GM23338 (cell line): ENCODE results near the gene SLC24A5. TPM values are rescaled to one million over a fixed set of nuclear protein-coding genes. Genes with fewer than 3 reads are reported as not detected.

Experiments
- ATAC-seq: fragments of 200-7000 bp; cut with Tn5 transposase; 3 replicates; pipeline ENCODE4 v1.9.1; 2020
- DNase-seq: peaks from one replicate; pipeline ENCODE4 v3.0.0-alpha.2; 2015; ENCODE audit warnings: low spot score
- H2AFZ ChIP-seq: fragments of 200-600 bp; sonication (generic); 2 replicates; pipeline ENCODE4 v1.8.0; 2016; ENCODE audit warnings: antibody characterized with exemption, mild to moderate bottlenecking, moderate library complexity
- H3F3A ChIP-seq: fragments of 200-600 bp; sonication (generic); replicated peaks from 2 replicates; pipeline ENCODE4 v1.8.0; 2017; ENCODE audit warnings: antibody characterized with exemption, mixed run types, low read depth
- H3K27ac ChIP-seq: fragments of 200-600 bp; sonication (generic); 2 replicates; pipeline ENCODE4 v1.6.1; 2016; ENCODE audit warnings: low read depth
- H3K27me3 ChIP-seq: fragments of 200-600 bp; sonication (generic); 2 replicates; pipeline ENCODE4 v1.8.0; 2016; ENCODE audit warnings: mild to moderate bottlenecking, mixed run types, moderate library complexity; ENCODE audit not compliant: insufficient read depth
- H3K36me3 ChIP-seq: fragments of 200-600 bp; sonication (generic); 2 replicates; pipeline ENCODE4 v1.8.0; 2016; ENCODE audit warnings: mild to moderate bottlenecking; ENCODE audit not compliant: insufficient read depth
- H3K4me1 ChIP-seq: fragments of 200-600 bp; sonication (generic); 2 replicates; pipeline ENCODE4 v1.8.0; 2016; ENCODE audit warnings: mild to moderate bottlenecking, moderate library complexity; ENCODE audit not compliant: insufficient read depth
- H3K4me2 ChIP-seq: fragments of 200-600 bp; sonication (generic); 2 replicates; pipeline ENCODE4 v1.7.1; 2017; ENCODE audit warnings: mixed run types
- H3K4me3 ChIP-seq: fragments of 200-600 bp; sonication (generic); 2 replicates; pipeline ENCODE4 v1.6.1; 2016; ENCODE audit warnings: mixed run types
- H3K79me2 ChIP-seq: fragments of 200-600 bp; sonication (generic); replicated peaks from 2 replicates; pipeline ENCODE4 v1.8.0; 2017; ENCODE audit warnings: mild to moderate bottlenecking; ENCODE audit not compliant: insufficient read depth
- H3K9me2 ChIP-seq: fragments of 200-600 bp; sonication (generic); 2 replicates; pipeline ENCODE4 v1.8.0; 2017; ENCODE audit not compliant: insufficient read depth
- H4K20me1 ChIP-seq: fragments of 200-600 bp; sonication (generic); replicated peaks from 2 replicates; pipeline ENCODE4 v1.8.0; 2017; ENCODE audit warnings: mild to moderate bottlenecking; ENCODE audit not compliant: insufficient read depth
- H3K27ac Mint-ChIP-seq: 2 replicates; pipeline ENCODE4 v1.8.0; 2020; ENCODE audit warnings: inconsistent platforms, mild to moderate bottlenecking, moderate library complexity, mixed read lengths
- H3K27me3 Mint-ChIP-seq: 3 replicates; pipeline ENCODE4 v1.8.0; 2022; ENCODE audit warnings: low read depth, mild to moderate bottlenecking, moderate library complexity, mixed read lengths, inconsistent platforms; ENCODE audit not compliant: insufficient read depth, poor library complexity
- H3K36me3 Mint-ChIP-seq: 3 replicates; pipeline ENCODE4 v1.8.0; 2021; ENCODE audit warnings: low read depth, mild to moderate bottlenecking, inconsistent platforms, moderate library complexity, mixed read lengths
- H3K4me1 Mint-ChIP-seq: 3 replicates; pipeline ENCODE4 v1.8.0; 2020; ENCODE audit warnings: mild to moderate bottlenecking, inconsistent platforms, mixed read lengths
- H3K4me3 Mint-ChIP-seq: 3 replicates; pipeline ENCODE4 v1.8.0; 2021; ENCODE audit warnings: moderate library complexity, mild to moderate bottlenecking, inconsistent platforms, mixed read lengths
- H3K9me3 Mint-ChIP-seq: 3 replicates; pipeline ENCODE4 v1.8.0; 2020; ENCODE audit warnings: moderate library complexity, mild to moderate bottlenecking, inconsistent platforms, mixed read lengths
- CREB1 ChIP-seq: fragments of 250-450 bp; sonication (Bioruptor Pico); IDR thresholded peaks from 2 replicates; pipeline ENCODE4 v1.5.0; 2020; ENCODE audit warnings: low read depth, mild to moderate bottlenecking, moderate library complexity
- EZH2 ChIP-seq: fragments of 200-600 bp; sonication (generic); IDR thresholded peaks from one replicate; pipeline ENCODE4 v1.8.0; 2017; ENCODE audit warnings: antibody characterized with exemption, mild to moderate bottlenecking, low read depth; ENCODE audit not compliant: unreplicated experiment
- EZH2phosphoT487 ChIP-seq: fragments of 200-600 bp; sonication (generic); IDR thresholded peaks from one replicate; pipeline ENCODE4 v1.8.1; 2018; ENCODE audit warnings: antibody characterized with exemption; ENCODE audit not compliant: unreplicated experiment
- JUNB ChIP-seq: IDR thresholded peaks from one replicate; pipeline ENCODE4 v1.6.1; 2016; ENCODE audit warnings: antibody characterized with exemption; ENCODE audit not compliant: unreplicated experiment
- NANOG ChIP-seq: IDR thresholded peaks from 2 replicates; pipeline ENCODE4 v1.6.1; 2016; ENCODE audit warnings: antibody characterized with exemption, borderline replicate concordance
- POLR2AphosphoS5 ChIP-seq: IDR thresholded peaks from 2 replicates; pipeline ENCODE4 v1.6.1; 2016; ENCODE audit warnings: antibody characterized with exemption, low read depth
- STAT1 ChIP-seq: IDR thresholded peaks from one replicate; pipeline ENCODE4 v1.6.1; 2016; ENCODE audit warnings: antibody characterized with exemption; ENCODE audit not compliant: unreplicated experiment
- ZNF114 ChIP-seq: fragments of 250-450 bp; sonication (Bioruptor Pico); IDR thresholded peaks from 2 replicates; pipeline ENCODE4 v1.5.0; 2020; ENCODE audit warnings: mild to moderate bottlenecking, moderate library complexity
- ZNF331 ChIP-seq: fragments of 250-450 bp; sonication (Bioruptor Pico); IDR thresholded peaks from 2 replicates; pipeline ENCODE4 v1.5.0; 2020; ENCODE audit warnings: low read depth, mild to moderate bottlenecking, moderate library complexity
- polyA plus RNA-seq: library from polyadenylated mRNA; unstranded; fragments of >200 nt; fragmentation: Nextera tagmentation; extraction: Ambion mirVana; gene quantifications from 2 replicates; pipeline ENCODE4 v1.2.1, GENCODE V29; 2016
- total RNA-seq: library from RNA; depleted of rRNA; stranded (reverse); fragments of >200 nt; shearing (Covaris generic); gene quantifications from 2 replicates; pipeline ENCODE4 v1.2.3, GENCODE V29; 2014
- TF ChIP-seq, protein P1 (sequence below), 2 experiments: fragments of 200-600 bp in 1 of 2; sonication (generic) in 1 of 2; conservative IDR thresholded peaks; 2 replicates each; pipeline versions ENCODE4 v1.5.1 to v1.6.1; 2016 to 2017; ENCODE audit warnings: antibody characterized with exemption in 2 of 2, low read depth in 2 of 2, mild to moderate bottlenecking in 2 of 2, moderate library complexity in 1 of 2
- TF ChIP-seq, protein P2 (sequence below): IDR thresholded peaks from 2 replicates; pipeline ENCODE4 v1.6.1; 2016; ENCODE audit warnings: antibody characterized with exemption
- TF ChIP-seq, protein P3 (sequence below): IDR thresholded peaks from one replicate; pipeline ENCODE4 v1.6.1; 2018; ENCODE audit warnings: antibody characterized with exemption; ENCODE audit not compliant: unreplicated experiment

The SLC24A5 gene
- total and polyA plus RNA-seq, 2 experiments from 2014 or later = 0.39 TPM; not detected in 1

DNA sequence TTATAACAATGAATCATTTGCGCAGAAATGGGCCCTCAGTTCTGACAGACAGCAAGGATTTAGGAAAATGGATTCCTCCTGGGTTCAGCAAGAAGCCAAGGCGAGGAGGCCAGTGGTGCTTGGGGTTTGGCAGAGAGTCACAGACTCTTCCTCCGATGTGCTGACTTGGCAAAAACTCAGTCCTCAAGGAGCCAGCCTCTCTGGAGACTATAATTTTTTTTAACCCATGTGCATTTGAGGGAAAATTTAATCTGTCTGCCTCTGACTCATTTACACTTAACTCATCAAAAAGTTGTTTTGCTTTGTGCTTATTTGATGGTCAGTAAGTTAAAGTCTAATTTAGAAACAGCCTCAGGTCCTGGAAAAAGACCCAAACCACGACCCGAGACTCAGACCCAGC is 34.2 kb upstream of the SLC24A5 start:
- no peak overlapping the region for H3K27ac Mint-ChIP-seq
- Histone ChIP-seq H3K27ac (no peak overlapping the region), H3K9me2 (0 out of 2 replicates have a peak, but pooled peaks cover 3% of the 10 kb centered on the region), H3K4me2 (no peak overlapping the region), H2AFZ (no peak overlapping the region), H3K4me3 (no peak overlapping the region), H3K4me1 (no peaks in the 10 kb centered on the region), H4K20me1 (no peaks in the 10 kb centered on the region), H3K36me3 (no peaks in the 10 kb centered on the region), H3K27me3 (no peaks in the 10 kb centered on the region), H3F3A (no peaks in the 10 kb centered on the region), H3K79me2 (no peaks in the 10 kb centered on the region)
- H3K4me3 Mint-ChIP-seq = no peak overlapping the region
- peaks cover 31% of the 10 kb centered on the region for H3K9me3 Mint-ChIP-seq
- no peak for ATAC-seq
- TF ChIP-seq ZNF114 (CRISPR knock-in tag) (no peak), JUNB (no peak), ZNF331 (CRISPR knock-in tag) (no peak), EZH2phosphoT487 (no peak), CREB1 (CRISPR knock-in tag) (no peak), NANOG (no peak), EZH2 (no peak), POLR2AphosphoS5 (no peak)
- TF ChIP-seq, protein P1, sequence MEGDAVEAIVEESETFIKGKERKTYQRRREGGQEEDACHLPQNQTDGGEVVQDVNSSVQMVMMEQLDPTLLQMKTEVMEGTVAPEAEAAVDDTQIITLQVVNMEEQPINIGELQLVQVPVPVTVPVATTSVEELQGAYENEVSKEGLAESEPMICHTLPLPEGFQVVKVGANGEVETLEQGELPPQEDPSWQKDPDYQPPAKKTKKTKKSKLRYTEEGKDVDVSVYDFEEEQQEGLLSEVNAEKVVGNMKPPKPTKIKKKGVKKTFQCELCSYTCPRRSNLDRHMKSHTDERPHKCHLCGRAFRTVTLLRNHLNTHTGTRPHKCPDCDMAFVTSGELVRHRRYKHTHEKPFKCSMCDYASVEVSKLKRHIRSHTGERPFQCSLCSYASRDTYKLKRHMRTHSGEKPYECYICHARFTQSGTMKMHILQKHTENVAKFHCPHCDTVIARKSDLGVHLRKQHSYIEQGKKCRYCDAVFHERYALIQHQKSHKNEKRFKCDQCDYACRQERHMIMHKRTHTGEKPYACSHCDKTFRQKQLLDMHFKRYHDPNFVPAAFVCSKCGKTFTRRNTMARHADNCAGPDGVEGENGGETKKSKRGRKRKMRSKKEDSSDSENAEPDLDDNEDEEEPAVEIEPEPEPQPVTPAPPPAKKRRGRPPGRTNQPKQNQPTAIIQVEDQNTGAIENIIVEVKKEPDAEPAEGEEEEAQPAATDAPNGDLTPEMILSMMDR (conservative IDR thresholded peaks at IDR 0.05; ENCODE audit: low read depth in 2 of 2) = no peak
- TF ChIP-seq, protein P2, sequence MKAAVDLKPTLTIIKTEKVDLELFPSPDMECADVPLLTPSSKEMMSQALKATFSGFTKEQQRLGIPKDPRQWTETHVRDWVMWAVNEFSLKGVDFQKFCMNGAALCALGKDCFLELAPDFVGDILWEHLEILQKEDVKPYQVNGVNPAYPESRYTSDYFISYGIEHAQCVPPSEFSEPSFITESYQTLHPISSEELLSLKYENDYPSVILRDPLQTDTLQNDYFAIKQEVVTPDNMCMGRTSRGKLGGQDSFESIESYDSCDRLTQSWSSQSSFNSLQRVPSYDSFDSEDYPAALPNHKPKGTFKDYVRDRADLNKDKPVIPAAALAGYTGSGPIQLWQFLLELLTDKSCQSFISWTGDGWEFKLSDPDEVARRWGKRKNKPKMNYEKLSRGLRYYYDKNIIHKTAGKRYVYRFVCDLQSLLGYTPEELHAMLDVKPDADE = no peak
- no peak for DNase-seq
- peaks cover 18% of the 10 kb centered on the region for H3K36me3 Mint-ChIP-seq
- peaks cover 2% of the 10 kb centered on the region; the same call in 1 of the 3 replicates for H3K4me1 Mint-ChIP-seq
- H3K27me3 Mint-ChIP-seq = no peaks in the 10 kb centered on the region

DNA sequence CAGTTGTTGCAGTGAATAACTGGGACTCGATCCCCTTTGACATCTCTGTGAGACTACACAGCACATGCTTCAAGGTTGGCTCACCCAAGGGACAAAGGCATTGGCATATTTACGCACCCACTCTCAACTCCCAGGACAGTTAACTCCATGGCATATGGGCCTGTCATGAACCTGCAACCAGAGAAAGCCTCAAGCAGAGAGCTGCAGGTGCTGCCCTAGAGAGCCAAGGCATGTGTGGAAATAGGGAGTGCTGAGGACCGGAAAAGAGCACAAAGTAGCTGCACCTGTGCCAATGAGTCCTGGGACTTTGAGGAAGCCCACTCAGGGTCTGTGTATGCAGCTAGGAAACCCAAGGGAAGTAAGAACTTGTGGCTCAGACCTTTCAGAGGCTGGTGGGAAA is 32.9 kb upstream of the SLC24A5 start:
- H3K79me2 ChIP-seq = no peaks in the 10 kb centered on the region
- no peak overlapping the region for H3K27ac Mint-ChIP-seq
- H3K27me3 Mint-ChIP-seq = no peaks in the 10 kb centered on the region
- H3K9me2 ChIP-seq = no peaks in the 10 kb centered on the region
- no peak overlapping the region for H2AFZ ChIP-seq
- no peak overlapping the region for H3K27ac ChIP-seq
- ATAC-seq (no peak), DNase-seq (no peak)
- no peaks in the 10 kb centered on the region for H4K20me1 ChIP-seq
- no peak overlapping the region for H3K4me3 Mint-ChIP-seq
- H3F3A ChIP-seq = no peaks in the 10 kb centered on the region
- H3K4me2 ChIP-seq = no peak overlapping the region
- H3K4me1 ChIP-seq = no peaks in the 10 kb centered on the region
- H3K4me1 Mint-ChIP-seq = peaks cover 2% of the 10 kb centered on the region; the same call in 1 of the 3 replicates
- no peaks in the 10 kb centered on the region for H3K27me3 ChIP-seq
- peaks cover 18% of the 10 kb centered on the region for H3K36me3 Mint-ChIP-seq
- H3K36me3 ChIP-seq = no peaks in the 10 kb centered on the region
- H3K4me3 ChIP-seq = no peak overlapping the region
- peaks cover 31% of the 10 kb centered on the region for H3K9me3 Mint-ChIP-seq
- TF ChIP-seq POLR2AphosphoS5 (no peak), STAT1 (no peak), ZNF114 (CRISPR knock-in tag) (no peak), NANOG (no peak), EZH2 (no peak), JUNB (no peak)
- TF ChIP-seq, protein P1 (conservative IDR thresholded peaks at IDR 0.05; ENCODE audit: low read depth in 2 of 2) = no peak
- TF ChIP-seq, protein P3, sequence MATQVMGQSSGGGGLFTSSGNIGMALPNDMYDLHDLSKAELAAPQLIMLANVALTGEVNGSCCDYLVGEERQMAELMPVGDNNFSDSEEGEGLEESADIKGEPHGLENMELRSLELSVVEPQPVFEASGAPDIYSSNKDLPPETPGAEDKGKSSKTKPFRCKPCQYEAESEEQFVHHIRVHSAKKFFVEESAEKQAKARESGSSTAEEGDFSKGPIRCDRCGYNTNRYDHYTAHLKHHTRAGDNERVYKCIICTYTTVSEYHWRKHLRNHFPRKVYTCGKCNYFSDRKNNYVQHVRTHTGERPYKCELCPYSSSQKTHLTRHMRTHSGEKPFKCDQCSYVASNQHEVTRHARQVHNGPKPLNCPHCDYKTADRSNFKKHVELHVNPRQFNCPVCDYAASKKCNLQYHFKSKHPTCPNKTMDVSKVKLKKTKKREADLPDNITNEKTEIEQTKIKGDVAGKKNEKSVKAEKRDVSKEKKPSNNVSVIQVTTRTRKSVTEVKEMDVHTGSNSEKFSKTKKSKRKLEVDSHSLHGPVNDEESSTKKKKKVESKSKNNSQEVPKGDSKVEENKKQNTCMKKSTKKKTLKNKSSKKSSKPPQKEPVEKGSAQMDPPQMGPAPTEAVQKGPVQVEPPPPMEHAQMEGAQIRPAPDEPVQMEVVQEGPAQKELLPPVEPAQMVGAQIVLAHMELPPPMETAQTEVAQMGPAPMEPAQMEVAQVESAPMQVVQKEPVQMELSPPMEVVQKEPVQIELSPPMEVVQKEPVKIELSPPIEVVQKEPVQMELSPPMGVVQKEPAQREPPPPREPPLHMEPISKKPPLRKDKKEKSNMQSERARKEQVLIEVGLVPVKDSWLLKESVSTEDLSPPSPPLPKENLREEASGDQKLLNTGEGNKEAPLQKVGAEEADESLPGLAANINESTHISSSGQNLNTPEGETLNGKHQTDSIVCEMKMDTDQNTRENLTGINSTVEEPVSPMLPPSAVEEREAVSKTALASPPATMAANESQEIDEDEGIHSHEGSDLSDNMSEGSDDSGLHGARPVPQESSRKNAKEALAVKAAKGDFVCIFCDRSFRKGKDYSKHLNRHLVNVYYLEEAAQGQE = no peak
- TF ChIP-seq, protein P2 = no peak
